KOPT-K1 (cell line): ENCODE data around the gene PTGDS.

Experiments
- H3K27ac ChIP-seq: fragments of 200-600 bp; sonication (generic); 2 replicates; pipeline ENCODE4 v1.5.1; 2016; ENCODE audit warnings: antibody characterized with exemption, mild to moderate bottlenecking, low read depth, low read length; ENCODE audit not compliant: poor library complexity, severe bottlenecking
- H3K36me3 ChIP-seq: fragments of 200-600 bp; sonication (generic); 2 replicates; pipeline ENCODE4 v1.5.1; 2017; ENCODE audit warnings: antibody characterized with exemption, mild to moderate bottlenecking, low read length, moderate library complexity; ENCODE audit not compliant: insufficient read depth
- H3K9me3 ChIP-seq: fragments of 200-600 bp; sonication (generic); 2 replicates; pipeline ENCODE4 v1.5.1; 2017; ENCODE audit warnings: antibody characterized with exemption, low read length, mild to moderate bottlenecking; ENCODE audit not compliant: insufficient read depth, poor library complexity, severe bottlenecking

Gene PTGDS

DNA sequence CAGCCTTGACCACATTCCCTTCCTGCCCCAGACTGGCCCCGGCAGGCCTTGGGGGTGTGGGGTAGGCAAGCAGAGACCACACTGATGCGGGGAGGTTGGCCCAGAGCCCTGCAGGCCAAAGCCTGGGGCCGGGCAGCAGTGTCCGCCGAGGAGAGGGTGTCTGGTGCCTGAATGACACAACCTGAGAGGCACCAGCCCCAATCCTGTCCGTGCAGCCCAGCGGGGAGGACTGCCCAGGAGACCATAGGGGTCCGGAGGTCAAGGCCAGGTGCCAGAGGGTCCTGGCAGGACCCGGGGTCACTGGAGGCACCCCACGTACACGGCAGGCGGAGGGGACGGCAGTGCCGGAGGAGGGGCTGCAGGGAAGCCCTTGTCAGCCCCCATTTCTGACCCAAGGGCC is 5.6 kb upstream of the PTGDS start:
- no peaks in the 10 kb centered on the region for H3K9me3 ChIP-seq
- no peak overlapping the region for H3K27ac ChIP-seq
- no peaks in the 10 kb centered on the region for H3K36me3 ChIP-seq

DNA sequence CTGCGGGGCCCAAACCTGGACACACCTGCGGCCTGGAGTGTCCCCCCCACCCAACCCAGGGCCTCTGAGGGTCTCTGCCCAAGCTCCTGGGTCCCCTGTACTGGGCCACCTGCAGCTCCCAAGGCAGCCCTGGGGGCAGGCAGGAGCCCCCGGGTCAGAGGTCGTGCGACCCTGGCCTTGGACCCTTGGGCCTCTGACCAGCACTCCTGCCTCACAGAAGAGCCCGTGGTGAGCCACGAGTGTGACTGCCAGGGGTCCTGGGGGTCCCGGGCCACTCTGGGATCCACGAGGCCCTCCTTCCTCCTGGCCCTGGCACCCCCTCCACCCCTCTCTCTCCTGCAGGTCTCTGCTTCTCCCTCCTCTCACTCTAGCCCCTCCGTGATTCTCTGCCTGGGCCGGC is 5.0 kb upstream of the PTGDS start:
- no peak overlapping the region for H3K27ac ChIP-seq
- no peaks in the 10 kb centered on the region for H3K9me3 ChIP-seq
- no peaks in the 10 kb centered on the region for H3K36me3 ChIP-seq

DNA sequence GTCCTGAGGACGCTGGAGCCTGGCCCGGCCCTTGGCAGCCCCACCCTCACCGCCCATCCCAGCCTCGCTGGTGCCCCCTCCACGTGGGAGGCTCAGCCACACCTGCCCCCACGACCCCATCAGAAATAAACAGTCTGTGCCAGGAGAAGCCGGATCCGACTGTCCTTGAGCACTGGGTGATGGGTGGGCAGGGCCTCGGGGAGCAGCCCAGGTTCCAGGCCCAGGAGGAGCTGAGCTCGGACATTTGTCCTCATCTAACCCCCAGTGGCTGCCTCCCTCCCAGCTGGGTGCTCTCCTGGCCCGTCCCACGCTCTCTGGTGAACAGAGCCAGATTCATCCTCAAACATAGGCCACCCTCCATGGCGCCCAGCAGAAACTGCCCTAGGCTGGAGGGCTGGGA is 4.6 kb upstream of the PTGDS start:
- H3K27ac ChIP-seq, result no peak overlapping the region
- H3K9me3 ChIP-seq, result no peaks in the 10 kb centered on the region
- H3K36me3 ChIP-seq, result no peaks in the 10 kb centered on the region

DNA sequence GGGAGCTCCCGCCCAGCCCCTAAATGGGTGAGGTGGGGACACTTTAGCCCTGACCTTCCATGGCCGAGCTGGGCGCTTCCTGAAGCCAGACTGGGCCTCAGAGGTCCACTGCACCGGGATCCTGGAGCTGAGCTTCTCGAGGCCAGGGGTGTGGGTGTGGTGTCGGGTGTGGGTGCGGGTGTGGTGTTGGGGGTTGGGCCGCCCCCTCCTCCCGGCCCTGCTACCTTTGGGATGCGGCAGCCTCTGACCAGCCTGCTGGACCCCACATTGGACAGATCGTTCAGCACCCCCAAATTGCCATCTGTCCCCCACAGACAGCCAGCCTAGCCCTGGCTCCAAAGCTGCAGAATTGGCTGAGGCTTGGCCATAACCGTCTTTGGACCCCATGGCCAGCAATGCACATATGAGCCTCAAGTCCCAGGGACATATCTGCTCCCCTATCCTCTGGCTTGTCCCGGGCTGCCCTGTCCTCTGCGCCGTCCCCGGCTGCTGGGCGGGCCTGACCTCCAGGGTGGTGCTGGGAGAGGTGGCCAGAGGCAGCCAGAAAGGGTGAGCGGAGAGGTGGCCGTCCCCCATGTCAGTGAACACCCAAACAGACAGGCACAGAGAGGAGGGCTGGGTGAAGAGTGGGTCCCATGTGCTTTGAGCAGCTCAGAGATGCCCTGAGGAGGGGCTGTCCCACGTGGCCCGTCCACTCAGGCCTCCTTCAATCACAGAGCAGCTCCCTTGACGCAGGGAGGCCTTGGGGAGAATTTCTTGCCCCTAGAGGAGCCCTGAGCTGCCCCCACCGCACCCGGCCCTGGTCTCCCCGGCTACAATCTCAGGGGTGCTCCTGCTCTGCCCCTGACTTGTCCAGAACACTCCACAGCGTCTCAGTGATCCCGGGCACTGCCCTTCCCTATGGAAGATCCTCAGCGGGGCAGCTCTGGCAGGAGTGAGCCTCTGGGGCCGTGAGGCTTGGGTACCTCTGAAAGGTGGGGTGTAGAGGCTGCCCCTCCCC is 3.4 kb upstream of the PTGDS start:
- H3K9me3 ChIP-seq, result no peaks in the 10 kb centered on the region
- H3K27ac ChIP-seq, result no peak overlapping the region
- H3K36me3 ChIP-seq, result no peaks in the 10 kb centered on the region

DNA sequence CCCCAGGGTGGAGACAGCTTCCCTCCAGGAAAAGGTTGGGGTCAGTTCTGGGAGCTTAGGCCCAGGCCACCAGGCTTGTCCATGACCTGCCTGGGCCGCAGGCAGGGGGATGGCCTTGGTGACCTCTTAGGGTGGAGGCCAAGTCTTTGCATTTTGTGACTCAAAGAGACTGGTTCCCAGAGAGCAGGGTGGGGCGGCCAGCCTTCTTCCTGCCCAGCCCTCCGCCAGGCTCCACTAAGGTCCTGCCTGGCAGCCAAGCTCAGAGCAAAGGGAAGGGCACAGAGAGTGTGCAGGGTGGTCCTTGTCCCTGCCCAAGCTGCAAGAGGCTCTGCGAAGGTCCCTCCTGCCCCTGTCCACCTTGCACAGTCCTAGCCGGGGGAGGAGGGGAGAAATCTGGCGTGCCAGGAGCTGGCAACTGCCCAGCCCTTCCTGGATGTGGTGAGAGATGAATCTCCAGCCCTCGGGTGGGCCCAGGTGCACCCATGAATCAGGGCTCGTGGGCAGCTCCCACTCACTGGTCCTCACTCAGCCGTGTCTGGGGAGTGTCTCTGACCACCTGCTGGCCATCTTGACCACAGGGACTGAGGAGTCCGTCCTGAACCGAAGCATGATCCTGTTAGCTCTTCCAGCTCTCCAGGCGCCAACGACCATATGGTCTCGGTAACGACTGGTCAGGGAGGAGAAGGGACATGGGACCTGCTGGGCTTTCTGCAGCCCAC is 2.3 kb upstream of the PTGDS start:
- no peaks in the 10 kb centered on the region for H3K9me3 ChIP-seq
- no peak overlapping the region for H3K27ac ChIP-seq
- H3K36me3 ChIP-seq, result no peaks in the 10 kb centered on the region

DNA sequence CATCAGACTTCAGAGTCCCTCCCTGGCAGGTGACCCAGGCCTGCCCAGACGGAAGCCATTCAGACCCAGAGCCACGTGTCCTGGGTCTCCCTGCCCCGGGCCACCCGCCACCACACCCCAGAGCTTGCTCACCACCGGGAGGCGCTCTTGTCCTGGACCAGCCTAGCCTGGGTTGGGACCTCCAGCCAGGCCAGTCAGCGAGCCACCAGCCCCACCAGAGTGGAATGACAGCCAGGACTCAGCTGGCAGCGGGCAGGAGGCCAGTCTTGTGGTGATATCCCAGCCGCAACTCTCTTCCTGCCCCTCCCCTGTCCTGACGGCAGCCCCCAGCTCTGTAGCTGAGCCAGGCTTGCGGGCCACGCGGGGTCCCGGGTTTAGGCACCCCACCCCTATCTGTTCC is 1.7 kb upstream of the PTGDS start:
- H3K27ac ChIP-seq, result no peak overlapping the region
- H3K9me3 ChIP-seq, result no peaks in the 10 kb centered on the region
- H3K36me3 ChIP-seq, result no peaks in the 10 kb centered on the region

DNA sequence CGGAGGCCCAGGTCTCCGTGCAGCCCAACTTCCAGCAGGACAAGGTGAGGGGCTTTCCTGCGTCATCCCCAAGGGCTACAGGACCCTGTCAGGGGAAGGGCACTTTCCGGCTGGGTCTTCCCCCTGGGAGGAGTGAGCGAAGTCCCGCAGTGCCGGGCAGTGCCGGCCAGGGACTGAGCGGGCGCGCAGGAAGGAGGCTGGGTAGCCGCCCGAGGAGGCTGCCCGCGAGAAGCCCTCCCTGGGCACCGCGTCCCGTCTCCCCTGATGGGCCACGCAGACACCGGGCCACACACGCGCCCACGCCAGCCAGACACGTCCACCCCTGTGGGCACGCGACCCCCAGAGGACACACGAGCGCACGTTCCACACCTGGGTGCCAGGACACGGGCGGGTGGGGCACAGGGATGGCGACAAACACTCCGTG is 357 bp downstream of the PTGDS start:
- no peaks in the 10 kb centered on the region for H3K36me3 ChIP-seq
- no peaks in the 10 kb centered on the region for H3K9me3 ChIP-seq
- no peak overlapping the region for H3K27ac ChIP-seq

DNA sequence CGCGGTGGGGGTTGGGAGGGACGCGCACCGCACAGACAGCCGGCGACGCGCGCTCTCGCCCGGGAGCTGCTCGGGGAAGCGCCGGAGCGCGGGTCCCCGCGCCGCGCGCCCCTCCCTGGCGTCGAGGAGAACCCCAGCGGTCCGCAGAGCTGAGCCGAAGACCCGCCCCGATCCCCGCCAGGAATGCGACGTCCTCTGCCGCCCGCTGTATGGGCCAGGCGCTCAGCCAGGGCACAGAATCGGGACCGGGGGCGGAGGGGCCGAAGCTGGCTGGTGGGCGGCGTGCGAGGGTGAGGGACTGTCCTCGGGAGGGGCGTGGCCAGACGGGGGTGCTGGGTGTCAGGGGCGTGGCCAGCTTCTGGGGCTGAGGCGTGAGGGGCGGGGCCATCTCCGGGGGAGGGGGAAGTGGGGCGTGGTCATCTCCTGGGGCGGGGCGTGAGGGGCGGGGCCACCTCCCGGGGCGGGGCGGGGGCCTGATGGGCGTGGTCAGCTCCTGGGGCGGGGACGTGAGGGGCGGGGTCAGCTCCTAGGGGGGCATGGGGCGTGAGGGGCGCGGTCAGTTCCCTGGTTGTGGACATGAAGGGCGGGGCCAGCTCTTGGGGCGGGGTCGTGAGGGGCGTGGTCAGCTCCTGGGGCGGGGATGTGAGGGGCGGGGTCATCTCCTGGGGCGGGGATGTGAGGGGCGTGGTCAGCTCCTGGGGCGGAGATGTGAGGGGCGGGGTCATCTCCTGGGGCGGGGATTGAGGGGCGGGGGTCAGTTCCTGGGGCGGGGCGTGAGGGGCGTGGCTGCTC is 965 bp downstream of the PTGDS start:
- Histone ChIP-seq H3K27ac (no peak overlapping the region), H3K36me3 (no peaks in the 10 kb centered on the region), H3K9me3 (no peaks in the 10 kb centered on the region)

DNA sequence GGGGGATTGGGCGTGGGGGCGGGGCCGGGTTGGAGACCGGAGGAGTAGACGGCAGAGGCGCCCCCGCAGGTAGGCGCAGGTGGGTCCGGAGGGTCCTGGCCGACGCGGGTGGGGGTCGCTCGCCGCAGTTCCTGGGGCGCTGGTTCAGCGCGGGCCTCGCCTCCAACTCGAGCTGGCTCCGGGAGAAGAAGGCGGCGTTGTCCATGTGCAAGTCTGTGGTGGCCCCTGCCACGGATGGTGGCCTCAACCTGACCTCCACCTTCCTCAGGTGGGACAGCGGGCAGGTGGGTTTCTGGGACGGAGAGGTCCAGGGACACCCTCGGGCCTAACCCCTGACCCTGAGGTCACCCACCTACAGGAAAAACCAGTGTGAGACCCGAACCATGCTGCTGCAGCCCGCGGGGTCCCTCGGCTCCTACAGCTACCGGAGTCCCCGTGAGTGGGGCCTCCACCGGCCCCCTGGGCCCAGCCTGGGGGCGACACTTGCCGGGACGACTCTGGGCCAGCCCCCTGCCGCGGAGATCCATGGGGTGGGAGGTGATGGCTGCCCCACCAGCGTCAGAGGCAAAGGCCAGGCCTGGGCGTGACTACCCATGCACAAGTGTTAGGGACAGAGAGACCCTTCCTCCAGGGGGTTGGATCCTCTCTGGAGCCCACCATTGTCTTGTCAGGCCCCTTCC is 1.7 kb downstream of the PTGDS start:
- Histone ChIP-seq H3K36me3 (no peaks in the 10 kb centered on the region), H3K9me3 (no peaks in the 10 kb centered on the region), H3K27ac (no peak overlapping the region)

DNA sequence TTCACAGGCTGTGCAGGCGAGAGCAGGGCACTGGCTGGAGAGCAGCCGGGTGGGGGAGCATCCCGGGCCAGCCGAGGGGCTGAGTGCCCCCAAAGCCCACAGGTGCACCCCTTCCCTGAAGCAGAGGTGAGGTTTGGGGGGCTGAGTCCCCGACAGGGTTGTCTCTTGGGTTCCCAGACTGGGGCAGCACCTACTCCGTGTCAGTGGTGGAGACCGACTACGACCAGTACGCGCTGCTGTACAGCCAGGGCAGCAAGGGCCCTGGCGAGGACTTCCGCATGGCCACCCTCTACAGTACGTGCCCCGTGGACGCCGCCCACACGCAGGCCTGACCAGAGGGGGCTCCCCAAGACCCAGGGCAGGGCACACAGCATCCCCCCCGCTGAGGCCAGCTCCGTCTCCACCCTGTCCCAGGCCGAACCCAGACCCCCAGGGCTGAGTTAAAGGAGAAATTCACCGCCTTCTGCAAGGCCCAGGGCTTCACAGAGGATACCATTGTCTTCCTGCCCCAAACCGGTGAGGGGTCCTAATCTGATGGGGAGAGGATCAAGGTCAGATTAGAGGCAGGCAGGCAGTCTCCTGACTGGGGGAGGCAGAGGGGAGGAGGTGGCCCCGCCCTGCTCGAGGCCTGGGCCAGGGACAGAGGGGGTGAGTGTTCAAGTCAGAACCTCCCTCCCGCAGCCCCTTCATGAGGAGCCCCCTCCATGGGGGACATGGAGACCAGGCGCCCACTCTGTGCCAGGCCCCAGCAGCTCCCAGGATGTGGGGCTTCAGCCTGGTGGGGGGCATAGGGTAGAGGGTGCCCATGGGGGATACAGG is 2.7 kb downstream of the PTGDS start:
- no peaks in the 10 kb centered on the region for H3K9me3 ChIP-seq
- no peak overlapping the region for H3K27ac ChIP-seq
- H3K36me3 ChIP-seq, result no peaks in the 10 kb centered on the region

DNA sequence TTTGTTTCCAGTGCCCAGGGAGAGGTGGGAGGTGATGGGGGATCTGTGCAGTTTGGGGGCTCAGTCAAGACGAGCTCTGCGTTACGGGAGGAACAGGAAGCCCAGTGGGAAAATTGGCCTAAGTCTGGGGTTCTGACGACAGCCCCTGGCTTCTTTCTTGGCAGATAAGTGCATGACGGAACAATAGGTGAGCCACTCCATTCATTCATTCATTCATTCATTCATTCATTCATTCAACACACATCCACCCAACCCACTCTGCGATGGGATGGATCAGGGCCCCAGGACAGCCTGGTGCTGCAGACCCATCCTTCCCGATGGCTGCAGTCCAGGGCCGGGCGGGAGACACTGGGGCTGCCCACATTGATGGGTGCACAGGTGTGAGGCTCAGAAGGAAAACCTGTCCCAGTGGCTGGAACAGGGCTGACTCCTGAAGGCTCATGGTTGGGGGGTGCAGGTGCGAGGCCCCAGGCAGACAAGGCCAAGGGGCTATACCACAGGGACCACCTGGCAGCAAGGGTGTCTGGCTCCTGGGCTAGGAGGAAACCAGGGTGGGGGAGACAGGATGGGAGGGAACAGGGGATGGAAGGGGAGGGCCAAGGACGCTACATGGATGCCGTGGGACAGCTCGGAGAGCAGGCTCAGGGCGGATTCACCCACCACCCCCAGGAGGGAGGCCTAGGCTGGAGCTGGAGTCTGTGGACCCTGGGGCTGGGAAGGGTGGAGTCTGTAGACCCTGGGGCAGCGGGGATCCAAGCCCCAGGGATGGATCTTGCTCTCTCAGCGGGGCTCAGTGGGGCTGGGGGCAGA is 3.6 kb downstream of the PTGDS start:
- Histone ChIP-seq H3K36me3 (no peaks in the 10 kb centered on the region), H3K27ac (no peak overlapping the region), H3K9me3 (no peaks in the 10 kb centered on the region)

DNA sequence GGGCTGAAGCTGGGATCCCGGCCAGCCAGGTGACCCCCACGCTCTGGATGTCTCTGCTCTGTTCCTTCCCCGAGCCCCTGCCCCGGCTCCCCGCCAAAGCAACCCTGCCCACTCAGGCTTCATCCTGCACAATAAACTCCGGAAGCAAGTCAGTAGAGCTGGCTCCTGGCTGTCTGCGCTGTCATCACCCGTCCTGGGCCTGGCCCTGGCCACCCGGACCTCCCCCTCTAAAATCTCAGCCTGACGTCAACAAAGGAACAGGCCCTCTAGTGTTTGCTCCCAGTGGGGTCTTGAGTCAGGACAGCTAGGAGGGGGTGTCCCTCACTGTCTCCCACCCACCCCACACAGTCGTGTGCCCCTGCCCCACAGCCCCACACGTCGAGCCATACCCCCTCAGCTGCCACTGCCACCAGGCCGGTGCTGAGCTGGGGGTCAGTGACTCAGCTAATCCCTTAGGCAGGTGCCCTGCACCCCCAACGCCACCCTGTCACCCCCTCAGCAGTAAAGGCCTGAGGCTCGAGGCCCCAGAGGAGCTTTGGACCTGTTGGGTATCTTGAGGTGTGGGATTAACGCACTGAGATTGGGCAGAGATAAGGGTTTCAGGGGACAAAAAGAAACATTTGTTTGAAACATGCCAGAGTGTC is 4.4 kb downstream of the PTGDS start:
- no peaks in the 10 kb centered on the region for H3K36me3 ChIP-seq
- no peak overlapping the region for H3K27ac ChIP-seq
- H3K9me3 ChIP-seq, result no peaks in the 10 kb centered on the region
